ENCODE results near the gene BMP2.

Gene BMP2

GRCh38 chr20:6784767-6785166, 17.3 kb downstream of the BMP2 start:
- Histone ChIP-seq H3K4me3 (ENCODE audit: low read length) (no peak overlapping the region), H2AFZ (ENCODE audit: low read depth, low read length) (no peak overlapping the region), H3K9me3 (ENCODE audit: insufficient read depth, low read length) (no peaks in the 10 kb centered on the region), H4K20me1 (ENCODE audit: insufficient read depth, low read length) (no peaks in the 10 kb centered on the region), H3K9ac (ENCODE audit: low read length) (no peak overlapping the region), H3K27me3 (ENCODE audit: low read depth, low read length) (peaks cover 8% of the 10 kb centered on the region; the same call in 1 of the 2 replicates), H3K36me3 (replicated peaks; ENCODE audit: low read depth, low read length) (no peaks in the 10 kb centered on the region), H3K4me1 (ENCODE audit: low read length) (no peaks in the 10 kb centered on the region), H3K4me2 (ENCODE audit: low read length) (no peak overlapping the region), H3K79me2 (ENCODE audit: low read length) (no peaks in the 10 kb centered on the region), H3K27ac (ENCODE audit: low read length) (no peak overlapping the region)
- no peak for TF ChIP-seq EZH2phosphoT487 (IDR thresholded peaks at IDR 0.05; ENCODE audit: low read depth)
- TF ChIP-seq, protein P1, sequence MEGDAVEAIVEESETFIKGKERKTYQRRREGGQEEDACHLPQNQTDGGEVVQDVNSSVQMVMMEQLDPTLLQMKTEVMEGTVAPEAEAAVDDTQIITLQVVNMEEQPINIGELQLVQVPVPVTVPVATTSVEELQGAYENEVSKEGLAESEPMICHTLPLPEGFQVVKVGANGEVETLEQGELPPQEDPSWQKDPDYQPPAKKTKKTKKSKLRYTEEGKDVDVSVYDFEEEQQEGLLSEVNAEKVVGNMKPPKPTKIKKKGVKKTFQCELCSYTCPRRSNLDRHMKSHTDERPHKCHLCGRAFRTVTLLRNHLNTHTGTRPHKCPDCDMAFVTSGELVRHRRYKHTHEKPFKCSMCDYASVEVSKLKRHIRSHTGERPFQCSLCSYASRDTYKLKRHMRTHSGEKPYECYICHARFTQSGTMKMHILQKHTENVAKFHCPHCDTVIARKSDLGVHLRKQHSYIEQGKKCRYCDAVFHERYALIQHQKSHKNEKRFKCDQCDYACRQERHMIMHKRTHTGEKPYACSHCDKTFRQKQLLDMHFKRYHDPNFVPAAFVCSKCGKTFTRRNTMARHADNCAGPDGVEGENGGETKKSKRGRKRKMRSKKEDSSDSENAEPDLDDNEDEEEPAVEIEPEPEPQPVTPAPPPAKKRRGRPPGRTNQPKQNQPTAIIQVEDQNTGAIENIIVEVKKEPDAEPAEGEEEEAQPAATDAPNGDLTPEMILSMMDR (IDR thresholded peaks at IDR 0.05; ENCODE audit: low read depth, low read length), result no peak

- Histone ChIP-seq H3K79me2 (ENCODE audit: low read length) (no peaks in the 10 kb centered on the region), H3K9me3 (ENCODE audit: insufficient read depth, low read length) (no peaks in the 10 kb centered on the region), H2AFZ (ENCODE audit: low read depth, low read length) (no peak overlapping the region), H3K4me3 (ENCODE audit: low read length) (no peak overlapping the region), H4K20me1 (ENCODE audit: insufficient read depth, low read length) (no peaks in the 10 kb centered on the region), H3K4me2 (ENCODE audit: low read length) (no peak overlapping the region), H3K27me3 (ENCODE audit: low read depth, low read length) (0 out of 2 replicates have a peak, but pooled peaks cover 2% of the 10 kb centered on the region), H3K4me1 (ENCODE audit: low read length) (no peaks in the 10 kb centered on the region), H3K36me3 (replicated peaks; ENCODE audit: low read depth, low read length) (no peaks in the 10 kb centered on the region), H3K9ac (ENCODE audit: low read length) (no peak overlapping the region), H3K27ac (ENCODE audit: low read length) (no peak overlapping the region)
- TF ChIP-seq, protein P1 (IDR thresholded peaks at IDR 0.05; ENCODE audit: low read depth, low read length), result no peak
- TF ChIP-seq EZH2phosphoT487 (IDR thresholded peaks at IDR 0.05; ENCODE audit: low read depth), result no peak
These were observed 19.1 kb downstream of the BMP2 start for GRCh38 chr20:6786548-6786947.

GRCh38 chr20:6792789-6793188, 25.3 kb downstream of the BMP2 start:
- H3K27me3 ChIP-seq (ENCODE audit: low read depth, low read length), result peaks cover 7% of the 10 kb centered on the region; the same call in 1 of the 2 replicates
- H3K79me2 ChIP-seq (ENCODE audit: low read length), result no peaks in the 10 kb centered on the region
- no peaks in the 10 kb centered on the region for H3K4me1 ChIP-seq (ENCODE audit: low read length)
- no peak overlapping the region for H3K4me2 ChIP-seq (ENCODE audit: low read length)
- H3K9ac ChIP-seq (ENCODE audit: low read length), result no peak overlapping the region
- no peak overlapping the region for H2AFZ ChIP-seq (ENCODE audit: low read depth, low read length)
- no peaks in the 10 kb centered on the region for H3K36me3 ChIP-seq (replicated peaks; ENCODE audit: low read depth, low read length)
- H3K27ac ChIP-seq (ENCODE audit: low read length), result no peak overlapping the region
- no peaks in the 10 kb centered on the region for H3K9me3 ChIP-seq (ENCODE audit: insufficient read depth, low read length)
- H3K4me3 ChIP-seq (ENCODE audit: low read length), result no peak overlapping the region
- no peaks in the 10 kb centered on the region for H4K20me1 ChIP-seq (ENCODE audit: insufficient read depth, low read length)
- no peak for TF ChIP-seq EZH2phosphoT487 (IDR thresholded peaks at IDR 0.05; ENCODE audit: low read depth)
- TF ChIP-seq, protein P1 (IDR thresholded peaks at IDR 0.05; ENCODE audit: low read depth, low read length), result no peak

DNA sequence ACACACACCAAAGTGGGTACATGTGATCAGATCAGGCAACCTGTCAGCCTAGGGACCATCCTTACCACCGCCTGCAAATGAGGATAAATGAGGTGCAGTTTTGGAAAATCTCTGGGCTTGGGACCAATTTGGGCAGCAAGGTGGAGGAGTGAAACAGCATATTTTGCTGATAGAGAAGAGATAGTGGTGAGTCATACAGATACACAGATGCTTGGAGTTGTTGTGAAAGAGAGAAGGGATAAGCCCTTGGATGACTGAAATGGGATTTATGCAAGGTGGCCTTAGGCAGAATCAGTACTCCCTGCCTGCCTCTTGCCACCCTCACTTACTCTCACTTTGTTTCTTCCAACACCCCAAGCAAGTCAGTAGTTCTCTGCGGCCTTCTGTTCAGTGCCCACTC, 34.7 kb downstream of the BMP2 start:
- no peak for TF ChIP-seq EZH2phosphoT487 (IDR thresholded peaks at IDR 0.05; ENCODE audit: low read depth)
- TF ChIP-seq, protein P1 (IDR thresholded peaks at IDR 0.05; ENCODE audit: low read depth, low read length), result no peak
- Histone ChIP-seq H3K9me3 (ENCODE audit: insufficient read depth, low read length) (no peaks in the 10 kb centered on the region), H3K27me3 (ENCODE audit: low read depth, low read length) (no peaks in the 10 kb centered on the region), H4K20me1 (ENCODE audit: insufficient read depth, low read length) (no peaks in the 10 kb centered on the region), H3K27ac (ENCODE audit: low read length) (no peak overlapping the region), H3K4me3 (ENCODE audit: low read length) (no peak overlapping the region), H3K9ac (ENCODE audit: low read length) (no peak overlapping the region), H3K36me3 (replicated peaks; ENCODE audit: low read depth, low read length) (no peaks in the 10 kb centered on the region), H2AFZ (ENCODE audit: low read depth, low read length) (no peak overlapping the region), H3K4me2 (ENCODE audit: low read length) (no peak overlapping the region), H3K79me2 (ENCODE audit: low read length) (no peaks in the 10 kb centered on the region), H3K4me1 (ENCODE audit: low read length) (no peaks in the 10 kb centered on the region)

Data from OCI-LY3 (cell line).